Peyer's patch (tissue), 4 donors: ENCODE results near the gene SLC25A19.

Experiments
- CTCF ChIP-seq, 6 experiments: fragments of 450-650 bp in 4 of 6; fragments of 200-600 bp in 2 of 6; sonication (generic) in 1 of 6; IDR thresholded peaks; one replicate each; pipeline ENCODE4 v1.5.1; 2017 to 2019; ENCODE audit warnings: antibody characterized with exemption in 6 of 6, mild to moderate bottlenecking in 3 of 6, moderate library complexity in 1 of 6
- POLR2A ChIP-seq, 2 donors: fragments of 450-650 bp; IDR thresholded peaks; one replicate each; pipeline ENCODE4 v1.5.1; 2017; ENCODE audit warnings: antibody characterized with exemption in 2 of 2, mild to moderate bottlenecking in 2 of 2, moderate library complexity in 2 of 2

GRCh38 chr17:75289832-75290337 lies 652 bp upstream of the SLC25A19 start:
- TF ChIP-seq POLR2A (IDR thresholded peaks at IDR 0.05) (no peak), CTCF (IDR thresholded peaks at IDR 0.05) (peak in 5 of 6 experiments; percentile 27 to 54 (median 44))
